GM12865 (cell line): ENCODE measurements around the gene AGFG1.
A peak's percentile ranks its signal among the peaks of the same experiment; 100 is the strongest.

ENCODE experiments used
- DNase-seq: peaks from one replicate; pipeline ENCODE4 v3.0.0; 2010; ENCODE audit warnings: low read depth
- H3K4me3 ChIP-seq: 2 replicates; pipeline ENCODE4 v1.5.1; 2011; ENCODE audit warnings: mild to moderate bottlenecking, low read depth, low read length, control low read depth
- CTCF ChIP-seq: IDR thresholded peaks from 2 replicates; pipeline ENCODE4 v1.5.1; 2011; ENCODE audit warnings: low read length, control low read depth, low read depth, inconsistent platforms; ENCODE audit not compliant: insufficient read depth; ENCODE audit errors: missing control alignments

AGFG1 gene

GRCh38 chr2:227479865-227480475, 8.0 kb downstream of the AGFG1 start:
- peak overlapping the region; percentile 36 for H3K4me3 ChIP-seq
- DNase-seq, result peak; percentile 35
- peak; percentile 14 for TF ChIP-seq CTCF

GRCh38 chr2:227480528-227480927, 8.6 kb downstream of the AGFG1 start:
- TF ChIP-seq CTCF, result no peak
- peak; percentile 67 for DNase-seq
- peak overlapping the region; percentile 36 for H3K4me3 ChIP-seq

GRCh38 chr2:227482638-227483340, 10.8 kb downstream of the AGFG1 start:
- DNase-seq, result peak; percentile 79
- TF ChIP-seq CTCF, result no peak
- no peak overlapping the region; the same call in 1 of the 2 replicates for H3K4me3 ChIP-seq

GRCh38 chr2:227485429-227485828, 13.5 kb downstream of the AGFG1 start:
- TF ChIP-seq CTCF, result no peak
- DNase-seq, result no peak

GRCh38 chr2:227486688-227487087, 14.7 kb downstream of the AGFG1 start:
- no peak for TF ChIP-seq CTCF

More at GRCh38 chr2:227485429-227485828, 13.5 kb downstream of the AGFG1 start:
- no peak overlapping the region for H3K4me3 ChIP-seq

GRCh38 chr2:227488045-227488444, 16.1 kb downstream of the AGFG1 start:
- DNase-seq, result no peak
- H3K4me3 ChIP-seq, result no peak overlapping the region
- no peak for TF ChIP-seq CTCF

More at GRCh38 chr2:227486688-227487087, 14.7 kb downstream of the AGFG1 start:
- no peak overlapping the region for H3K4me3 ChIP-seq
- DNase-seq, result no peak
